Measurements from ENCODE around the gene HDDC3.
"Not testable (repeated sequence)": the region's sequence is repeated elsewhere in the genome, so short reads cannot be mapped to it uniquely, and the experiment has no call there.

Gene HDDC3

GRCh38 chr15:90907838-90908507 lies 24.4 kb downstream of the HDDC3 start:
- no peak for DNase-seq

GRCh38 chr15:90907051-90907660 lies 25.2 kb downstream of the HDDC3 start:
- no peak for DNase-seq

- DNase-seq: no peak
Measured at GRCh38 chr15:90906181-90906849, 26.0 kb downstream of the HDDC3 start.

GRCh38 chr15:90905306-90906180 lies 26.8 kb downstream of the HDDC3 start:
- no peak for DNase-seq

GRCh38 chr15:90904746-90905145 lies 27.6 kb downstream of the HDDC3 start:
- DNase-seq: no peak

GRCh38 chr15:90903733-90904536 lies 28.4 kb downstream of the HDDC3 start:
- peak in 1 of 2 donors; percentile 19 for DNase-seq

GRCh38 chr15:90902840-90903732 lies 29.3 kb downstream of the HDDC3 start, which contains the start of gene MAN2A2:
TSS of gene MAN2A2 (plus strand) at chr15:90903302. CDS start at chr15:90904208, 906 bp downstream.
- peak; percentile 81 to 87 for DNase-seq

GRCh38 chr15:90902040-90902839 lies 30.1 kb downstream of the HDDC3 start:
- DNase-seq: peak; percentile 74 to 75

GRCh38 chr15:90901175-90902039 lies 30.9 kb downstream of the HDDC3 start:
- DNase-seq: no peak

GRCh38 chr15:90897131-90897655 lies 35.2 kb downstream of the HDDC3 start:
- not testable (repeated sequence) for DNase-seq

GRCh38 chr15:90895571-90896117 lies 36.7 kb downstream of the HDDC3 start:
- DNase-seq: no peak

- DNase-seq: peak in 1 of 2 donors; percentile 35
Measured at GRCh38 chr15:90893175-90894090, 38.9 kb downstream of the HDDC3 start.

GRCh38 chr15:90892498-90893174 lies 39.7 kb downstream of the HDDC3 start:
- no peak for DNase-seq

- DNase-seq: no peak
Measured at GRCh38 chr15:90892023-90892422, 40.3 kb downstream of the HDDC3 start.

- DNase-seq: no peak
Measured at GRCh38 chr15:90891346-90891949, 40.9 kb downstream of the HDDC3 start.

- DNase-seq: no peak
Measured at GRCh38 chr15:90890839-90891238, 41.5 kb downstream of the HDDC3 start.
